Measurements from ENCODE around the gene PACSIN2. TPM values are rescaled to one million over a fixed set of nuclear protein-coding genes. Genes with fewer than 3 reads are reported as not detected.

PACSIN2 gene
- polyA plus RNA-seq, 2 of the 4 experiments (the other 2 are of a cell fraction) = 60.3 to 94.0 TPM

- FAIRE-seq (no peak), ATAC-seq (no peak), DNase-seq (ENCODE audit: low read depth in 1 of 2, low spot score in 1 of 2) (no peak)
- H3K27ac ChIP-seq = peak overlapping the region in 1 of 2 experiments; percentile 6; a peak in 1 of 6 replicates
- no peaks in the 10 kb centered on the region for H3K9me3 ChIP-seq
- TF ChIP-seq, protein P1, sequence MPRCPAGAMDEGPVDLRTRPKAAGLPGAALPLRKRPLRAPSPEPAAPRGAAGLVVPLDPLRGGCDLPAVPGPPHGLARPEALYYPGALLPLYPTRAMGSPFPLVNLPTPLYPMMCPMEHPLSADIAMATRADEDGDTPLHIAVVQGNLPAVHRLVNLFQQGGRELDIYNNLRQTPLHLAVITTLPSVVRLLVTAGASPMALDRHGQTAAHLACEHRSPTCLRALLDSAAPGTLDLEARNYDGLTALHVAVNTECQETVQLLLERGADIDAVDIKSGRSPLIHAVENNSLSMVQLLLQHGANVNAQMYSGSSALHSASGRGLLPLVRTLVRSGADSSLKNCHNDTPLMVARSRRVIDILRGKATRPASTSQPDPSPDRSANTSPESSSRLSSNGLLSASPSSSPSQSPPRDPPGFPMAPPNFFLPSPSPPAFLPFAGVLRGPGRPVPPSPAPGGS (IDR thresholded peaks at IDR 0.05) = no peak
- TF ChIP-seq ZFP36 (IDR thresholded peaks at IDR 0.05; ENCODE audit: borderline replicate concordance, partially characterized antibody) (no peak), GATA3 (IDR thresholded peaks at IDR 0.05; ENCODE audit: borderline replicate concordance) (no peak), ZNF302 (CRISPR knock-in tag; IDR thresholded peaks at IDR 0.05) (no peak), FOSL2 (IDR thresholded peaks at IDR 0.05) (no peak), FOSL2 (CRISPR knock-in tag; IDR thresholded peaks at IDR 0.05) (no peak)
- CTCF ChIA-PET = interaction anchor here (1.3 to 2.0 kb wide), 3 partner anchors 17 to 88 kb away, joined by 3 to 5 read pairs (median 3); no protein-coding TSS in a partner anchor
- WGBS (ENCODE audit: missing lambda C conversion rate) = 89% methylated on average over 5 of the region's 5 CpGs
- H3K4me1 ChIP-seq = peaks cover 71% of the 10 kb centered on the region
- no peak overlapping the region for H3K4me3 ChIP-seq
- POLR2A ChIA-PET = no interaction called here
- no peak overlapping the region for H3K4me2 ChIP-seq
Observed at GRCh38 chr22:42945736-42946135, 69.2 kb downstream of the PACSIN2 start.

- Histone ChIP-seq H3K4me3 (no peak overlapping the region), H3K27ac (peak overlapping the region in 1 of 2 experiments; percentile 6; a peak in 1 of 6 replicates), H3K4me2 (no peak overlapping the region), H3K9me3 (no peaks in the 10 kb centered on the region), H3K4me1 (peaks cover 69% of the 10 kb centered on the region)
- TF ChIP-seq CBX8 (IDR thresholded peaks at IDR 0.05) (no peak), JUN (IDR thresholded peaks at IDR 0.05) (no peak), BHLHE40 (IDR thresholded peaks at IDR 0.05; ENCODE audit: low read depth, low read length) (no peak), KDM1A (IDR thresholded peaks at IDR 0.05; ENCODE audit: low read depth) (no peak), REST (IDR thresholded peaks at IDR 0.05) (no peak), GATA3 (IDR thresholded peaks at IDR 0.05; ENCODE audit: borderline replicate concordance) (no peak), HOXA7 (CRISPR knock-in tag; IDR thresholded peaks at IDR 0.05) (no peak)
- TF ChIP-seq, protein P2, sequence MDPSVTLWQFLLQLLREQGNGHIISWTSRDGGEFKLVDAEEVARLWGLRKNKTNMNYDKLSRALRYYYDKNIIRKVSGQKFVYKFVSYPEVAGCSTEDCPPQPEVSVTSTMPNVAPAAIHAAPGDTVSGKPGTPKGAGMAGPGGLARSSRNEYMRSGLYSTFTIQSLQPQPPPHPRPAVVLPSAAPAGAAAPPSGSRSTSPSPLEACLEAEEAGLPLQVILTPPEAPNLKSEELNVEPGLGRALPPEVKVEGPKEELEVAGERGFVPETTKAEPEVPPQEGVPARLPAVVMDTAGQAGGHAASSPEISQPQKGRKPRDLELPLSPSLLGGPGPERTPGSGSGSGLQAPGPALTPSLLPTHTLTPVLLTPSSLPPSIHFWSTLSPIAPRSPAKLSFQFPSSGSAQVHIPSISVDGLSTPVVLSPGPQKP (IDR thresholded peaks at IDR 0.05; ENCODE audit: low read depth, low read length) = no peak
- CTCF ChIA-PET = interaction anchor here (1.4 to 2.0 kb wide), 2 partner anchors 34 to 45 kb away, joined by 3 to 5 read pairs; no protein-coding TSS in a partner anchor
- ATAC-seq (no peak), DNase-seq (ENCODE audit: low read depth in 1 of 2, low spot score in 1 of 2) (no peak), FAIRE-seq (no peak)
- 93% methylated on average over 9 of the region's 9 CpGs for WGBS (ENCODE audit: missing lambda C conversion rate)
- POLR2A ChIA-PET = no interaction called here
Observed at GRCh38 chr22:42945027-42945426, 69.9 kb downstream of the PACSIN2 start.

DNA sequence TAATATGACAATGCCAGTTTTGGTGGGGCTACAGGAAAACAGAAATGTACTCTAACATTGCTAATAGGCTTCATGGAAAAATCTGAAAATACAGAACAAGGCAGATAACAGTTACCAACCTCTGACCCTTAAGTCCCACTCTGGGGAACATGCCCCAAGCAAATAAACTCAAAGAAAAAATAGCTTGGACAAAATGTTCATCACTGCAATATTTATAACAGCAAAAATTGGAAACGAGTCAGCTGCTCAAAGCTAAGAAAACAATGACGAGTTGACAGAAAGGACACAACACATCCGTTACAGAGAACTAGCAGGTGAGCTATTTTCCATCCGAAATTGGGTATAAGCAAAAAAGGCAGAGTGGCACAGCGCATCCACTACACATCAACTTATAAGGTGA lies 70.5 kb downstream of the PACSIN2 start:
- no peak overlapping the region for H3K4me2 ChIP-seq
- no peaks in the 10 kb centered on the region for H3K9me3 ChIP-seq
- H3K4me1 ChIP-seq = peaks cover 69% of the 10 kb centered on the region
- no peak for ATAC-seq
- ChIA-PET POLR2A (no interaction called here), CTCF (interaction anchor here (1.4 kb wide), 1 partner anchor 34 kb away, joined by 3 read pairs; no protein-coding TSS in a partner anchor)
- H3K4me3 ChIP-seq = no peak overlapping the region
- no peak for TF ChIP-seq RARB (CRISPR knock-in tag; IDR thresholded peaks at IDR 0.05)
- no peak for TF ChIP-seq HEYL (CRISPR knock-in tag; IDR thresholded peaks at IDR 0.05)
- TF ChIP-seq BHLHE40 (IDR thresholded peaks at IDR 0.05; ENCODE audit: low read depth, low read length) = no peak
- no peak for TF ChIP-seq EHMT2 (IDR thresholded peaks at IDR 0.05; ENCODE audit: low read depth)
- TF ChIP-seq USF2 (IDR thresholded peaks at IDR 0.05) = no peak
- TF ChIP-seq CBX2 (IDR thresholded peaks at IDR 0.05; ENCODE audit: borderline replicate concordance, low read depth) = no peak
- TF ChIP-seq NPAS2 (CRISPR knock-in tag; IDR thresholded peaks at IDR 0.05; ENCODE audit: borderline replicate concordance) = no peak
- TF ChIP-seq CHD2 (IDR thresholded peaks at IDR 0.05; ENCODE audit: low read length, partially characterized antibody) = no peak
- TF ChIP-seq HES2 (IDR thresholded peaks at IDR 0.05) = no peak
- no peak for TF ChIP-seq NR3C1 (IDR thresholded peaks at IDR 0.05)
- TF ChIP-seq ZNF302 (CRISPR knock-in tag; IDR thresholded peaks at IDR 0.05) = no peak
- 85% methylated on average over 5 of the region's 5 CpGs for WGBS (ENCODE audit: missing lambda C conversion rate)
- DNase-seq (ENCODE audit: low read depth in 1 of 2, low spot score in 1 of 2) = no peak
- FAIRE-seq = no peak
- no peak overlapping the region; a peak in 1 of 6 replicates for H3K27ac ChIP-seq

Measured in A549 (cell line).